Panc1 (cell line): ENCODE measurements around the gene FBF1.

ENCODE experiments used
- CTCF ChIP-seq: fragments of 450-650 bp; IDR thresholded peaks from 2 replicates; pipeline ENCODE4 v1.5.1; 2017; ENCODE audit warnings: mild to moderate bottlenecking
- POLR2AphosphoS5 ChIP-seq: IDR thresholded peaks from 2 replicates; pipeline ENCODE4 v1.6.1; 2012; ENCODE audit warnings: mild to moderate bottlenecking, low read depth, low read length, moderate library complexity

GRCh38 chr17:75869282-75870141 lies 71.3 kb downstream of the FBF1 start:
- no peak for TF ChIP-seq CTCF
- TF ChIP-seq POLR2AphosphoS5, result no peak
